Measurements from ENCODE around the gene NR5A1. TPM values are rescaled to one million over a fixed set of nuclear protein-coding genes. Genes with fewer than 3 reads are reported as not detected.

NR5A1 gene
- total RNA-seq, 2 donors from 2014 or later = not detected

DNA sequence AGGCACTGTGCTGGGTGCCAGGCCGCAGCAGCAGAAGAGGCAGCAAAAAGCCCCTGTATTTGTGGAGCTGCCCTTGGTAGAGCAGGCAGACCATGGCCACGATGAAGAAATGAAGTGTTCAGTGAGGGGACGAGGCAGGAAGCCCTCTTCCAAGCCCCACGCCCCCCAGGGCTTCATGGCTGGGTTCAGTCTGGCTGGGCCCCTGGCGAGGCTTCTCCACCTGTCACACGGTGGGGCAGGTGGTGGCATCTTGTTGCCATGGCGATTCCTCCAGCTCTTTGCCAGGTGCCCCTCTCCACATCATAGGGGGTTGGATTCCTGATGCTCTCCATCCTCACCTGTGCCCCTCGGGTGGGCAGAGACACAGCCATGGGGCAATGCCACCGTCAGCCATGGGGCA, 35.4 kb downstream of the NR5A1 start:
- DNase-seq (no peak), ATAC-seq (no peak)
- intact Hi-C loops (cut with DNase I, micrococcal nuclease) = no loop called here

DNA sequence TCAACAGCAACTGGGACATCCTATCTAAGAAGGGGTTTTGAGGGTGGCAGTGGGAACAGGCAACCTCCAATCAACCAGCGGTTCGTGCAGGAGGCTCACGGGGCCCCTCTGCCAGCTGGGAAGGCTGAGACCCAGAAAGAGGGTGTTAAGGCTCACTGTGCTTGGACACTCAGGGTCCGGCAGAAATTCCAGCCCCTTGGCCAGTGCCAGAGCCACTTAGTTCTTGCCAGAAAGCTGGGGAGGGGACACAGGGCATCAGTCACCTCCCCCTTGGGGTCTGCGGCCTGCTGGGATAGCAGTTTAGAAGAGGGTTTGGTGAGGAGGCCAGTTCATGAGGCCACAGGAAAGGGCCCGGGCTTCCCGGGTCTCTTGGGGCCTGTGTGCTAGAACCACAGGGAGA, 36.5 kb downstream of the NR5A1 start:
- no peak for ATAC-seq
- no peak for DNase-seq
- intact Hi-C loops (cut with DNase I, micrococcal nuclease) = no loop called here

DNA sequence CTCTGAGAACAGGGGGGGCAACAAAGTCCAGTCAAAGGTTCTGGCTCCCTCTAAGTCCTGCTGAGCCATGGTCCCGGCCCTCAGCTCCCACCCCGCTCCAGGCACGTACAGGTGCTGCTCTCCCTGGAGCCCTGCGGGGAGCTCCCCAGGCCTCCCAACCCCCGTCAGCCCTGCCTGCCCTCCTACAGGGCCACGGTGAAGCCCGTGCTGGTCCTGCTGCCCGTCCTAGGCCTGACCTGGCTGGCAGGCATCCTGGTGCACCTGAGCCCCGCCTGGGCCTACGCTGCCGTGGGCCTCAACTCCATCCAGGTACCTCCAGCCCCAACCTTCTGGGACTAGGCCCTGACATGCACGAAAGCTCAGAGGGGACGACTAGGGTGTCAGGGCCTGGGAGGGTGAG, 36.9 kb downstream of the NR5A1 start:
- intact Hi-C loops (cut with DNase I, micrococcal nuclease) = no loop called here
- ATAC-seq (no peak), DNase-seq (no peak)

DNA sequence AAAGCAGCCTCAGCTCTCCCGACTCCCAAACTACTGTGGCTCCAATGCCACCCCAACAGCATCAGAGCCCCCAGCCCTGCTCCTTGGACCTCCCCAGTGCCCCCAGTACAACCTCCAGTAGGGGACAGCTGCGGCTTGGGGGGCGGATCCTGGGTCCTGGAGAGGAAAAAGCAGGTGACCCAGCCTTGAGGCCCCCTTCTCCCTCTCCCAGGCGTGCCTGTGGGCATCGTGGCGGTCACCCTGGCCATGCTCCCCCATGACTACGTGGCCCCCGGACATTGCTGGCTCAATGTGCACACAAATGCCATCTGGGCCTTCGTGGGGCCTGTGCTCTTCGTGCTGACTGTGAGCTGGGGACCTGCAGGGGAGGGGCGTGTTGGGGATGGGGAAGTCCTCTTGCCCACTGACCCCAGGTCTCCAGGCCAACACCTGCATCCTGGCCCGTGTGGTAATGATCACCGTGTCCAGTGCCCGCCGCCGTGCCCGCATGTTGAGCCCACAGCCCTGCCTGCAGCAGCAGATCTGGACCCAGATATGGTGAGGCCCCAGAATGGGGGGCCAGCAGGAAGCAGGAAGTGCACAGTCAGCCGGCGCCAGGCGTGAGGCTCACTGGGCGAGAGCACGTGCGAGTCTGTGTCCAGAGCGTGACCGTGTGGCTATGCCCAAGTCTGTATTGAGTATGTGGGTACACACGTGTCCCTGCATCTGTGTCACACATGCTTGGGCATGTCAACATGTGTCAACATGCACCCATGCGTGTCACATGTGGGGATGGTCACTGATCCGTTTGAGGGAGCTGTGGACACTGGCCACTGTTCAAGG, 38.0 kb downstream of the NR5A1 start:
- intact Hi-C loops (cut with DNase I, micrococcal nuclease) = no loop called here
- ATAC-seq (no peak), DNase-seq (no peak)

DNA sequence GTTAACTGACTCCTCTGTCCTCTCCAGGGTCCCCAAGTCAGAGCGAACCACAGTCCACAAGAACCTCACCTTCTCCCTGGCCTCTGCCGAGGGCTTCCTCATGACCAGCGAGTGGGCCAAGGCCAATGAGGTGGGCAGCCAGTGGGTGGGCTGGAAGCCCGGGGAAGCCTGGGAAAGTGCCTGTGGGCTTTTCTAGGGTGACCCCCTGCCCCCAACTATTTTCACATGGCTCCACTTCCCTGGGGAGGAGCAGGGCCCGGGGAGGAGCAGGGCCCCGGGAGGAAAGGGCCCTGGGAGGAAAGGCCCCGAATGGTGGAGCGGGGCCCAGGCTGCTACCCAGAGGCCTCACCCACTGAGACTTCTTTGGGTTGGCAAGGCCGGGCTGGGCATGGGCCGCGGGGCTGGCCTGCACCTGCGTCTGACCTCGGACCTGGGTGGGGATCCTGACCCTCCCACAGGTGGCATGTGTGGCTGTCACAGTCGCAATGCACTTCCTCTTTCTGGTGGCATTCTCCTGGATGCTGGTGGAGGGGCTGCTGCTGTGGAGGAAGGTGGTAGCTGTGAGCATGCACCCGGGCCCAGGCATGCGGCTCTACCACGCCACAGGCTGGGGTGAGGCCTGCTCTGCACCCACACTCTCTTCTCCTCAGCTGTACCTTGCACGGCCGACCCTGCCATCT, 39.0 kb downstream of the NR5A1 start:
- ATAC-seq (peak; percentile 28), DNase-seq (no peak)
- intact Hi-C loops (cut with DNase I, micrococcal nuclease) = no loop called here

DNA sequence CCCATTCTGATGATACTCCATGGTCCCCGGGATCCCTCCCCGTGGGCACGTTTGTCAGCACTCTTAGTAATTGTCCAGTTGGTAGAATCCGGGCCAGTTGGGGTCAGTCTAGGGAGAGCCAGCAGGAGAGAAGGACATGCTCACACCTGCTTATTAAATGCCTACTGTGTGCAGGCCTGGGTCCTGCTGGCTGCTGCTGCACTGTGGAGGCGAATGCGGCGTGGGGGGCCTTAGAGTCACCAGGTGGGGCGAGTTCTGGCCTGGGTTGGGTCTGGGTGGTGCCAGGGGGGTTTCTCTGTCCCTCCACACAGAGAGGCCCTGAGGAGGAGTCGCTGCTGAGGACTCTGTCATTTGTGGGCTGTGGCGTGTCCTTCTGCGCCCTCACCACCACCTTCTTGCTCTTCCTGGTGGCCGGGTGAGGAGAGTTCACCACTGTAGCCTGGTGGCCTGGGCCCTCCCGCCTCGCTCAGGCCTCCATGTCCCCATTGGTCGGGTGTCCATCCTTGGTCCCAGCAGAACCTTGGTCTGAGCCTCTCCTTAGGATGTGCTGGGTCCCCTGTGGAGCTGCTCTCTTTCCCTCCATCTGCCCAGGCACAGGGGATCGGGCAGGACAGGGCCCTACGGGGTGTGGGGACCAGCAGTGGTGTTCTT, 39.7 kb downstream of the NR5A1 start:
- DNase-seq = no peak
- ATAC-seq = no peak
- intact Hi-C loops (cut with DNase I, micrococcal nuclease) = no loop called here

DNA sequence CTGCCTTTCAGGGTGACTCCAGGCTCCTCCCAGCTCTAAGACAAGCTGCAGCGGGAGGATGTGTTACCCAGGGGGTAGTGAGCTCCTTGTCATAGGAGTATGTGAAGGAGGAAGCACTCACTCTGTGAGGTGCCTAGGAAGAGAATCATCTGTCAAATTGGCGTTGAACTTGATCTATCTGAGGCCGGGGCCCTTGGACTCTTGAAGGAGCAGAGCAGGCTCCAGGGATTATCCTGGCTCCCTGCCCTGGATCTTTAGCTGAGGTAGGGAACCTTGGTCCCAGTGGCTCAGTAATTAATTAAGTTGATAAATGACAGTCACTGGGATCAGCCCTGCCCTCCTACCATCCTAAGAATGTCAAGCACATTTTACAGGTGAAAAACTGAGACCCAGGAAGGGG, 41.5 kb downstream of the NR5A1 start:
- intact Hi-C loops (cut with DNase I, micrococcal nuclease) = no loop called here
- no peak for DNase-seq
- ATAC-seq = no peak

DNA sequence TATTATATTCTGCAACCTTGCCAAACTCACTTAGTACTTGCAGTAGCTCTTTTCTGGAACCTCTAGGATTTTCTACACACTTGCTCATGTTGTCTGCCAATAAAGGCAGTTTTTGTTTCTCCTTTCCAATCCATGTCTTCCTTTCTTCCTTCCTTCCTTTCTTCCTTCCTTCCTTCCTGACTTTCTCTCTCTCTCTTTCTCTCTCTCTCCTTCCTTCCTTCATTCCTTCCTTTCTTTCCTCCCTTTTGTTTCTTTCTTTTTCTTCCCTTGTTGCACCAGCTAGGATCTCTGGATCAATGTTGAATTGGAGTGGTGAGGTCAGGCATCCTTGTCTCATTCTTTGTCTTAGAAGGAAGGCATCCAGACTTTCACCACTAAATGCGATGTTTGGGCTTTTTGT, 44.5 kb downstream of the NR5A1 start:
- DNase-seq = no peak
- intact Hi-C loops (cut with DNase I, micrococcal nuclease) = no loop called here

DNA sequence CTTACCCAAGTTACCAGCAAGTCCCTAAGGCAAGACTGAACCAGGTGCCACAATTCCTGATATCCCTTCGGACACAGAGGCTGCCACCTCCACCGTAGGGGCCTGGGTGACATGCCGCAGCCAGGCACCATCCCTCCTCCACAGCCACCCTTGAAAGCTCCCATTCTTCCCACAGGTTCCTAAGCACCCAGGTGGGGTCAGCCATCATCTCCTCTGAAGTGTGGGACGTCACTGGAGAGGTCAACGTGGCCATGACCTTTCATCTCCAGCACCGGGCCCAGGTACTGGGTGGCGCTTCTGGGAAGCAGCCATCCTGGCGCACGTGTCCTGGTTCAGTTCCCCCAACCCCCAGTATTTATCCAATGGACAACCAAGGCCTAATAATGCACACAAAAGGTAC, 48.8 kb downstream of the NR5A1 start:
- DNase-seq (no peak), ATAC-seq (no peak)
- intact Hi-C loops (cut with DNase I, micrococcal nuclease) = no loop called here

More for the DNA sequence above, 44.5 kb downstream of the NR5A1 start:
- no peak for ATAC-seq

DNA sequence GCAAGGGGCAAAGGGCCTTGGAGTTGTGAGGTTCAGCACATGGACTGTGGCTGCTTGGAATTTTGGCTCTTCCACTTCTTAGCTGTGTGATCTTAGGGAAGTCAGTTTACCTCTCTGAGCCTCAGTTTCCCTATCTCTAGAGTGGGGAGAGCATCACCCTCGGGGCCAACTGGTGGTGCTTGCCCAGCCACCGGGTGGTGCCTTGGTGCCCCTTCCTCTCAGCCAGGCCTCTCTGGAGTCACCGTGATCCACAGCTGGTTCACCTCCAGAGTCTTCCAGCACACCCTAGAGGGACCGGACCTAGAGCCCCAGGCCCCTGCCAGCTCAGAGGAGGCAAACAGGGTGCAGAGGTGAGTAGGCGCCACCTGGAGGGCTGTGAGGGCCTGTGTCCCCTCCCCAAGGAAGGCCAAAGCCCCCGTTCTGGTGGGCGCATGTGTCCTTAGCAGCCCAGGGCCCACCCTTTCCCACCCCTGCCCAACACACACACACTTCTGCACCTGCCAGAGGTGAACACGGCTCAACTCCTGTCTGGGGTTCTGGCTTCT, 49.2 kb downstream of the NR5A1 start:
- intact Hi-C loops (cut with DNase I, micrococcal nuclease) = no loop called here
- DNase-seq (no peak), ATAC-seq (no peak)

DNA sequence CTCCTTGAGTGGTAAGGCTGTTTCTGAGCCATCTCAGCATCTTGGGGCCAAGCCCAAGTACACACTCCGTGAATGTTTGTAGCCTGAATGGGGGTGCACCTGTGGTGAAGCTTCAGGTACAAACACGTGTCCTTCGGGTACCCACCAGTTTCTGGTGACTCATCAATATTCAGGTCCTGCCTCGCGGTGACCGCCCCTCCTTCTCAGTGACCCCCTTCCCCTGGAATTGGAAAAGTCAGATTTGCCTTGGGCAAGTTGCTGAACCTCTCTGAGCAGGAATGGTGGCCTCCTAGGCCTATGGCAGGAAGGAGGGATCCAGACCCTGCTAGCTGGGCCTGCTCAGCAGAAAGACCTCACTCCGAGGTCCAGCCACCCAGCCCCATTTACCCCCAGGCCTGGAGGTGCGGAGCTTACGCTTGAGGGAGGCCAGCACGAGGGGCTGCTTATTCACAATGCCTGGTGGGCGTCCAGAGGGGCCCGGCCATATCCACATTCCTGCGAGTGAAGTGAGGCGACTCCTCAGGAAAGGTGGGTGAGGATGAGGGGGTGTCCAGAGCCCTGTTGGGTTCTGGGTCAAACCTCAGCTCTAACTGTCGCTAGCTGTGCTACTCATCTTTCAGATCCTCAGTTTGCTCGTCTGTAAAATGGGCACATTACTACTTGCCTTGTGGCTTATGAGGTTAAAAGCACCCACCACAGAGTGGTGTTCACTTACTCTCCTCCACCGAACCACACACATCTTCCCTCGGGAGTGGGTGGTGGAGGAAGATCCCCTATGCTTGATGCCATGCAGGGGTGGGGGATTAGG, 49.9 kb downstream of the NR5A1 start:
- intact Hi-C loops (cut with DNase I, micrococcal nuclease) = no loop called here
- ATAC-seq (no peak), DNase-seq (no peak)

DNA sequence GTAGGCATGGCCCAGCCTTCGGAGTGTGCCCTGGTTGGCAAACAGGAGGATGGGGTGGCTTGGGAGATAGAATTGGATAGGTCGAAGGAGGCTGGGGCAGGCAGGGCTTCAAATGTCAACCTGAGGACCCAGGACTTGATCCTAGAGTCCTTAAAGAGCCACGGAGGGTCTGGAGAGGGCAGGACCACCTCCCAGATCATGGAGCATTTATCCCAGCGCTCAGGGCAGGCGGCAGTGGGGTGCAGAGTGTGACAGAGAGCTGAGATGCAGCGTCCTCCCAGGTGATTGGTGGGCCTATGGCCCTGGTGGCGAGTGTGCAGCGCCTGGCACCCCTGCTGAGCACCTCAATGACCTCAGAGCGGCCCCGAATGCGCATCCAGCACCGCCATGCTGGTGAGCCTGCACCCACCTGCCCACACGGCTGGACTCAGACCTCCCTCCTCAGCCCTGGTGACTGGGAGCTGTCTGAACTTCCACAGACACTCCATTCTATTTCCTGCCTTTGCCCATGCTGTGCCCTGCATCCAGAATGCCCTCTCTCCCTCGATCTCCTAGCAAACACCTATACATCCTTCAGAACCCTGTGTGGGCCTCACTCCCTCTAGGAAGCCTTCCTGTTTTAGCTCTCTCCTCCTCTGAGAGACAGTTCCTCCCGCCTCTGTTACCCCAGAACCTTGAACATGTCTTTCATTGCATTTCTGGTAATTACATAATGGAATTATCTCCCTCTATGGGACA, 50.7 kb downstream of the NR5A1 start:
- intact Hi-C loops (cut with DNase I, micrococcal nuclease) = no loop called here
- ATAC-seq = no peak
- DNase-seq = no peak

DNA sequence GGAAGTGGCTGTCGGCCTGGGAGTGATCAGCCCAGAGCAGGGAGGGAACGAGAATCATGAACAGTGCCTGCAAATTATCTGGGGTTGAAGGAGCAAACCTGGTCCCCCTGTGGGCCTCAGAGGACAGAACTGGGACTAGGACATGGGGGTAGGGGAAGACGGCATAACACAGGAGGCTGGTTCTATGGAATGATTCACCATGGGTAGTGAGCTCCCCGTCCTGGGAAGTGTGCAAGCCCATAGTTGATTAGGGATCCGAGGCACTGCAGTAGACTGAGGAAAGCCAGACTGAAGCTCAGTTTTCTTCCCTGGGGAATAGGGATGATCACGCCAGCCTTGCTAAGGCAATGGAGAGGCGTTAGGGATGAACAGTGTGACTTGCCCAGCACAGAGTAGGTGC, 51.4 kb downstream of the NR5A1 start:
- DNase-seq (no peak), ATAC-seq (no peak)
- intact Hi-C loops (cut with DNase I, micrococcal nuclease) = no loop called here

DNA sequence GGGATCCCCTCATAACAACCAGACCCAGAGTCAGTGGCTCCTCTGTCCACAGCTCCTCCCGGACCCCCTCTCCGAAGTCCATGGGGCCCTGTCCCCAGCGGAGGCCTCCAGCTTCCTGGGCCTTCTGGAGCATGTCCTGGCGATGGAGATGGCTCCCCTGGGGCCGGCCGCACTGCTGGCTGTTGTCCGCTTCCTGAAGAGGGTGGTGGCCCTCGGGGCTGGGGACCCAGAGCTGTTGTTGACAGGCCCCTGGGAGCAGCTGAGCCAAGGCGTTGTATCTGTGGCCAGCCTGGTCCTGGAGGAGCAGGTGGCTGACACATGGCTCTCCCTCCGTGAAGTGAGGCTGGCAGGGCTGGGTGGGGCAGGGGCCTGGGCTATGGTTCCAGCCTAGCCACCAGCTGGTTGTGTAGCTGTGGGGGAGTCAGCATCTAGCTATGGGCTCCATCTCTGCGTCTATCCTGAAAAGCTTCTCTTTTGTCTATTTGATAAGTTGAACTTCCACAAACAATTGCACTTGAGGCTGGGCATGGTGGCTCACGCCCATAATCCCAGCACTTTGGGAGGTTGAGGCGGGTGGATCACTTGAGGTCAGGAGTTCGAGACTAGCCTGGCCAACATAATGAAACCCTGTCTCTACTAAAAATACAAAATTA, 52.3 kb downstream of the NR5A1 start:
- DNase-seq = no peak

DNA sequence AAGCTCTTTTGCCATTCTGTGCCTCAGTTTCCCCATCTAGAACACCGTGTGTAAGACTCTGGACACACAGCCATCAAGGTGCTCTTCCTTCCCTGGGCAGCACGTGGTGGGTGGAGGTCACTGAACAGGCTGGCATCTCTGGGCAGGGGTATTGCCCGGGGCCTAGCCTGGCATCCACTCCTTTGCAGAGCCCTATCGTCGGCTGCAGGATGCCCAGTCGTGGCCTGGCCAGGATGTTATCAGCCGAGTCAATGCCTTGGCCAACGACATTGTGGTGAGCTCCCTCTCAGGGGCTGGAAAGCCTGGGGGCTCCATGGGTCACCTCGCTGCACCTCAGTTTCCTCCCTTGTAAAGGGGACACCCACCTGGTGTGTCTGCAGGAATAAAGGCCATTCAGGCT, 52.9 kb downstream of the NR5A1 start:
- intact Hi-C loops (cut with DNase I, micrococcal nuclease) = no loop called here
- no peak for ATAC-seq
- no peak for DNase-seq

More for the DNA sequence above, 52.3 kb downstream of the NR5A1 start:
- intact Hi-C loops (cut with DNase I, micrococcal nuclease) = no loop called here
- no peak for ATAC-seq

DNA sequence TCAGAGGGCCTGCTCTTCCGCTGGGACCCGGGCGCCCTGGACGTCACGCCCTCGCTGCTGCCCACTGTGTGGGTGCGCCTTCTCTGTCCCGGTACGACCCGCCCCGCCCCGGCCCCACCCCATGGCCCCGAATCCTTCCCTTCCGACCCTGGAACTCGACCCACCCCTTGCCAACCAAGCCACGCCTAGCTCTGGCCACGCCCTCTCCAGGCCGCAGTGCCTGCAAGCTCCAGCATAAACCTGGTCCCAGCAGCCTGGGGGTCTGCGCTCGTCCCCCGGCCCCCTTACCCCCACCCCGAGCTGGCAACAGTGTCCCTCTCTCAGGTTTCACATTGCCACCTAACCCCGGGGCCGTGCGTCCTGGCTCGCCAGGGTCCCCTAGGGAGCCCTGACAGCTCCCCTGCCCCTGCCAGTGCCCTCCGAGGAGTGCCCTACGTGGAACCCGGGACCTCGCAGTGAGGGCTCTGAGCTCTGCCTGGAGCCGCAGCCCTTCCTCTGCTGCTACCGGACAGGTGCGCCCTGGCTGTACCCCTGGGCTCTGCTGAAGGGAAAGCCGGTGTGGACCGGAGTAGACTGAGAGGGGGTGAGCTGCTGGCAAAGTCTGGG, 53.5 kb downstream of the NR5A1 start:
- intact Hi-C loops (cut with DNase I, micrococcal nuclease) = no loop called here
- DNase-seq (peak; percentile 67 to 80), ATAC-seq (peak; percentile 93)

DNA sequence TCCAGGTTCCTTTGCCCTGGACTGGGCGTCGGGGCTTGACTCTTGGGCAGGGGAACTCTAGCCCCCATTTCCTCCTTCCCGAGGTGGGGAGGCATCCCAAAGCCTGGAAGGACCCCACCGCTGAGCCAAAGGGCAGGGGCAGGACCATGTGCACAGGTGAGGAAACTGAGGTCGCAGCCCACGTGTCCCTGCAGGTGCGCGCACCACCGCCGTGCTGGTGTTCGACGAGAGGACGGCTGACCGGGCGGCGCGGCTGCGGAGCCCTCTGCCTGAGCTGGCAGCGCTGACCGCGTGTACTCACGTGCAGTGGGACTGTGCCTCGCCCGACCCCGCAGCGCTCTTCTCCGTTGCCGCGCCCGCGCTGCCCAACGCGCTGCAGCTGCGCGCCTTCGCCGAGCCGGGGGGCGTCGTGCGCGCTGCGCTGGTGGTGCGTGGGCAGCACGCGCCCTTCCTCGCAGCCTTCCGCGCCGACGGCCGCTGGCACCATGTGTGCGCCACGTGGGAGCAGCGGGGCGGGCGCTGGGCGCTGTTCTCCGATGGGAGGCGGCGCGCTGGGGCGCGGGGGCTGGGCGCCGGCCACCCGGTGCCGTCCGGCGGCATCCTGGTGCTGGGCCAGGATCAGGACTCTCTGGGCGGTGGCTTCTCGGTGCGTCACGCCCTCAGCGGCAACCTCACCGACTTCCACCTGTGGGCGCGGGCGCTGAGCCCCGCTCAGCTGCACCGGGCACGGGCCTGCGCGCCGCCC, 54.2 kb downstream of the NR5A1 start:
- DNase-seq (no peak), ATAC-seq (no peak)
- intact Hi-C loops (cut with DNase I, micrococcal nuclease) = no loop called here

Measured in left colon (tissue), 2 donors.